K562 (cell line): ENCODE results near the gene C10orf105. TPM values are rescaled to one million over a fixed set of nuclear protein-coding genes. Genes with fewer than 3 reads are reported as not detected.

Experiments used
- ATF4 ChIP-seq: fragments of 450-650 bp; formaldehyde crosslinking; IDR thresholded peaks from 2 replicates; pipeline ENCODE4 v1.4.0; 2022; ENCODE audit warnings: mild to moderate bottlenecking, moderate library complexity
- BCL6 ChIP-seq: fragments of 250-450 bp; sonication (Bioruptor Pico); IDR thresholded peaks from 2 replicates; pipeline ENCODE4 v1.4.0; 2020
- CBX3 ChIP-seq, 2 experiments: IDR thresholded peaks; 1 replicate in 1 of 2; 2 replicates in 1 of 2; pipeline ENCODE4 v1.6.1; 2012; ENCODE audit warnings: inconsistent platforms in 2 of 2, low read length in 2 of 2, borderline replicate concordance in 1 of 2, control low read depth in 1 of 2
- DACH1 ChIP-seq: fragments of 450-650 bp; IDR thresholded peaks from 2 replicates; pipeline ENCODE4 v1.6.1; 2018; ENCODE audit not compliant: partially characterized antibody
- FOXA3 ChIP-seq, 2 experiments: fragments of 450-650 bp in 1 of 2; sonication (generic) in 1 of 2; formaldehyde crosslinking; IDR thresholded peaks in 1 of 2; conservative IDR thresholded peaks in 1 of 2; 2 replicates each; pipeline versions ENCODE4 v1.4.0 to v1.8.0; 2020 to 2022; ENCODE audit warnings: mild to moderate bottlenecking in 2 of 2, missing genetic modification reagents in 1 of 2
- GMEB1 ChIP-seq: fragments of 250-450 bp; sonication (Bioruptor Pico); IDR thresholded peaks from 2 replicates; pipeline ENCODE4 v1.4.0; 2020; ENCODE audit warnings: mild to moderate bottlenecking
- JUND ChIP-seq, 2 experiments: IDR thresholded peaks; 2 replicates in 1 of 2; 3 replicates in 1 of 2; pipeline ENCODE4 v1.6.1; 2011; ENCODE audit warnings: borderline replicate concordance in 2 of 2, low read depth in 2 of 2, low read length in 2 of 2, improper control_type of control experiment in 1 of 2, missing biosample characterization in 1 of 2, missing genetic modification characterization in 1 of 2, missing genetic modification reagents in 1 of 2
- KLF6 ChIP-seq: fragments of 250-450 bp; sonication (Bioruptor Pico); IDR thresholded peaks from 2 replicates; pipeline ENCODE4 v1.4.0; 2020; ENCODE audit warnings: mild to moderate bottlenecking, moderate library complexity, borderline replicate concordance
- MLLT1 ChIP-seq, 2 experiments: fragments of 450-650 bp; IDR thresholded peaks; 2 replicates each; pipeline ENCODE4 v1.6.1; 2016
- POLR2B ChIP-seq: fragments of 450-650 bp; IDR thresholded peaks from 2 replicates; pipeline ENCODE4 v1.6.1; 2018; ENCODE audit warnings: low read depth; ENCODE audit not compliant: partially characterized antibody
- RB1 ChIP-seq: fragments of 450-650 bp; IDR thresholded peaks from 2 replicates; pipeline ENCODE4 v1.6.1; 2017; ENCODE audit warnings: low read depth, mild to moderate bottlenecking
- TAF9B ChIP-seq: fragments of 450-650 bp; IDR thresholded peaks from 2 replicates; pipeline ENCODE4 v1.6.1; 2018; ENCODE audit warnings: mild to moderate bottlenecking; ENCODE audit not compliant: partially characterized antibody
- TFE3 ChIP-seq: fragments of 450-650 bp; formaldehyde crosslinking; IDR thresholded peaks from 2 replicates; pipeline ENCODE4 v1.4.0; 2020; ENCODE audit warnings: mild to moderate bottlenecking, mixed read lengths
- ZNF23 ChIP-seq: fragments of 250-450 bp; sonication (Bioruptor Pico); IDR thresholded peaks from 2 replicates; pipeline ENCODE4 v1.4.0; 2020; ENCODE audit warnings: mild to moderate bottlenecking
- ZNF699 ChIP-seq: fragments of 250-450 bp; sonication (Bioruptor Pico); IDR thresholded peaks from 2 replicates; pipeline ENCODE4 v1.8.0; 2021; ENCODE audit warnings: mild to moderate bottlenecking, moderate library complexity; ENCODE audit not compliant: insufficient replicate concordance
- polyA plus RNA-seq, 8 experiments: library from polyadenylated mRNA; depleted of rRNA in 4 of 8; stranded (reverse) in 5 of 8; unstranded in 3 of 8; fragments of >200 nt; fragmentation: Nextera tagmentation in 2 of 8; fragmentation: Illumina TruSeq in 1 of 8; extraction: Ambion mirVana in 2 of 8; extraction: Trizol in 1 of 8; gene quantifications; 2 replicates each; pipeline versions ENCODE4 v1.2.1 to v1.2.3, GENCODE V29; 2011 to 2014; ENCODE audit warnings: inconsistent platforms in 1 of 8, missing spikeins in 1 of 8
- total RNA-seq, 7 experiments: library from RNA; depleted of rRNA in 6 of 7; stranded (reverse); fragments of >200 nt in 6 of 7; fragmentation: Illumina TruSeq in 2 of 7; extraction: Trizol in 2 of 7; gene quantifications; 2 replicates each; pipeline versions ENCODE4 v1.2.1 to v1.2.3, GENCODE V29; 2011 to 2021; ENCODE audit warnings: low replicate concordance in 1 of 7

Gene C10orf105
- total and polyA plus RNA-seq, 9 of the 15 experiments (the other 6 are each of a cell fraction or from before 2014, with no cell fraction given): 0.03 to 0.25 (median 0.04) TPM; not detected in 3

- TF ChIP-seq CBX3 (IDR thresholded peaks at IDR 0.05; ENCODE audit: borderline replicate concordance in 1 of 2, low read length in 2 of 2) (no peak), ZNF699 (CRISPR knock-in tag) (no peak), GMEB1 (CRISPR knock-in tag) (no peak), POLR2B (no peak), ATF4 (CRISPR knock-in tag) (no peak), JUND (IDR thresholded peaks at IDR 0.05; ENCODE audit: borderline replicate concordance, low read depth, low read length) (no peak), JUND (tag; IDR thresholded peaks at IDR 0.05; ENCODE audit: borderline replicate concordance, low read depth, low read length) (no peak), TAF9B (no peak), TFE3 (CRISPR knock-in tag) (no peak), DACH1 (no peak), ZNF23 (CRISPR knock-in tag) (peak; percentile 86), MLLT1 (IDR thresholded peaks at IDR 0.05) (peak in 1 of 2 experiments; percentile 96; a peak in 2 of 4 replicates), KLF6 (CRISPR knock-in tag) (no peak), RB1 (no peak), FOXA3 (CRISPR knock-in tag; conservative IDR thresholded peaks at IDR 0.05 in 1 of 2, IDR thresholded peaks at IDR 0.05 in 1 of 2) (no peak), BCL6 (no peak)
Observed at GRCh38 chr10:71707240-71707789, 12.3 kb downstream of the C10orf105 start (continued).
